Measurements from ENCODE around the gene RAI1.

Gene RAI1

DNA sequence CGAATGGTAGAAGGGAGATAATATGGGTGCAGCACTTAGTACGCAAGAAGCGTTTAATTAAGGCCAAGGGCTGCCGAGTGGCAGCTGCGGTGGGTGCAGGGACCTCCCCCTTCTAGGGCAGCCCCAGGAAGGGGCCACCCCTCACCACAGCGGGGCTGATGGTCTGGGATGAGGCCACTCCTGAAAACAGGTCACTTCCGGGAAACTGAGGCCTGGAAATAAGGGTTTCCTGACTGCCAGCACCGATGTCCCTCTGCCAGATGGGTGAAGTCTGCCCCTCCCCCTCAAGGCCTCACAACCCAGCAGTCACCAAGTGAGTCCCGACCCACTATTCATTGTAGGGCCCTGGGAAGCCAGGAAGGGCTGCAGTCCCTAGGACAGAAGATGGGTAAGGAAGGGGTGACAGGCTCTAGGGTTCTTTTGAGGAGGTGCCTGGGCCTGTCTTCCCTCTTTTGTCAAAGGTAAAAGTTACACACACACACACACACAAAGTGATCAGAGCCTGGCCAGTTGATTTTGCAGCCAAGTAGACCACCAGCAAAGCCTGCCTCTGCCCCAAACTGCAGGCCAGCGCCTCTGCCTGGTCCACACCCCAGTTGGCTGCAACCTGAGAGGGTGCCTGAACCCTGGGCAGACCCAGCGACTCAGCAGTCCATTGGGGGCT is 143.0 kb downstream of the RAI1 start:
- TF ChIP-seq SIN3A (IDR thresholded peaks at IDR 0.05; ENCODE audit: borderline replicate concordance, insufficient read depth, low read length) (no peak), FOXP2 (optimal IDR thresholded peaks at IDR 0.05; ENCODE audit: borderline replicate concordance, extremely low read depth, extremely low read length, insufficient read depth) (no peak), TAF1 (IDR thresholded peaks at IDR 0.05; ENCODE audit: borderline replicate concordance, insufficient read depth, low read length) (no peak), POLR2AphosphoS5 (IDR thresholded peaks at IDR 0.05; ENCODE audit: low read depth, low read length) (no peak)
- TF ChIP-seq, protein P1, sequence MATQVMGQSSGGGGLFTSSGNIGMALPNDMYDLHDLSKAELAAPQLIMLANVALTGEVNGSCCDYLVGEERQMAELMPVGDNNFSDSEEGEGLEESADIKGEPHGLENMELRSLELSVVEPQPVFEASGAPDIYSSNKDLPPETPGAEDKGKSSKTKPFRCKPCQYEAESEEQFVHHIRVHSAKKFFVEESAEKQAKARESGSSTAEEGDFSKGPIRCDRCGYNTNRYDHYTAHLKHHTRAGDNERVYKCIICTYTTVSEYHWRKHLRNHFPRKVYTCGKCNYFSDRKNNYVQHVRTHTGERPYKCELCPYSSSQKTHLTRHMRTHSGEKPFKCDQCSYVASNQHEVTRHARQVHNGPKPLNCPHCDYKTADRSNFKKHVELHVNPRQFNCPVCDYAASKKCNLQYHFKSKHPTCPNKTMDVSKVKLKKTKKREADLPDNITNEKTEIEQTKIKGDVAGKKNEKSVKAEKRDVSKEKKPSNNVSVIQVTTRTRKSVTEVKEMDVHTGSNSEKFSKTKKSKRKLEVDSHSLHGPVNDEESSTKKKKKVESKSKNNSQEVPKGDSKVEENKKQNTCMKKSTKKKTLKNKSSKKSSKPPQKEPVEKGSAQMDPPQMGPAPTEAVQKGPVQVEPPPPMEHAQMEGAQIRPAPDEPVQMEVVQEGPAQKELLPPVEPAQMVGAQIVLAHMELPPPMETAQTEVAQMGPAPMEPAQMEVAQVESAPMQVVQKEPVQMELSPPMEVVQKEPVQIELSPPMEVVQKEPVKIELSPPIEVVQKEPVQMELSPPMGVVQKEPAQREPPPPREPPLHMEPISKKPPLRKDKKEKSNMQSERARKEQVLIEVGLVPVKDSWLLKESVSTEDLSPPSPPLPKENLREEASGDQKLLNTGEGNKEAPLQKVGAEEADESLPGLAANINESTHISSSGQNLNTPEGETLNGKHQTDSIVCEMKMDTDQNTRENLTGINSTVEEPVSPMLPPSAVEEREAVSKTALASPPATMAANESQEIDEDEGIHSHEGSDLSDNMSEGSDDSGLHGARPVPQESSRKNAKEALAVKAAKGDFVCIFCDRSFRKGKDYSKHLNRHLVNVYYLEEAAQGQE (IDR thresholded peaks at IDR 0.05; ENCODE audit: insufficient read depth in 1 of 2, low read depth in 2 of 2, low read length in 2 of 2) = no peak

DNA sequence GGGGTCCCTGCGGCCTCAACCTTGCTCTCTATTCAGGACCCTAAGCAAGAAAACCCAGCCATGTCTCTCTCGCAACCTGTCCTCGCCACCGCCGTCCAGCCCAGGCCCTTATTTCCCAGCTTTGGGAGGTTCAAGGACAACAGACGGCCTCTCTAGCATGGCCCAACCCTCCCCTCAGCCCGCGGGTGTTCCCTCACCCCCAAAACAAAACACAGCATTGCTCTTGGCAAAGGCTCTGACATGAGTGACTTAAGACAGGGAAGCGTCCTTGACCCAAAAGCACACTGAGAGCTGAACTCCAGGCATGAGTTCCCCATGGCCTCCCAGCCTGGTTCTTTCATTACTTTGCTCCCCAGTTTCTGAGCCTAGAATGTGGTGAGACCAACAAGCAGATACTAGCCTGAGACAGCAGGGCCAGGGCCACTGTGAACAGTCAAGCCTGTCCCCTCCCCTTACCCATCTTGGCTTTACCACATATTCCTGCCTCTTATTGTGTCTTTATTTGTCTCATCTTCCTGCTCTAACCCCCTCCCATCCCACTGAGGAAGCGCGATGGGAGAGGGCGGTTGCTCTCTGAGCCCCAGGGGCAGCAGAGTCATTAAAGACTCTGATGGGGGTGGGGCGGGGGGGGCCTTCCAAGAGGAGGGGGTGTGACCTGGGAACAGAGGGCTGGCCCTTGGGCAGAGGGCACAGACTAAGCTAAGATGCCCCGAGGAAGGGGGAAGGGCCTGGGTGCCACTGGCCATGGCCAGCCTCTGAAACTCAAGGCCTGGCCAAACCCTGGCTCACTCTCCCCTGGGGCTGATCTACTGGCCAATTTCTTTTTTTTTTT is 143.7 kb downstream of the RAI1 start:
- TF ChIP-seq, protein P1 (IDR thresholded peaks at IDR 0.05; ENCODE audit: insufficient read depth in 1 of 2, low read depth in 2 of 2, low read length in 2 of 2) = no peak
- TF ChIP-seq SIN3A (IDR thresholded peaks at IDR 0.05; ENCODE audit: borderline replicate concordance, insufficient read depth, low read length) (no peak), TAF1 (IDR thresholded peaks at IDR 0.05; ENCODE audit: borderline replicate concordance, insufficient read depth, low read length) (no peak), POLR2AphosphoS5 (IDR thresholded peaks at IDR 0.05; ENCODE audit: low read depth, low read length) (no peak), FOXP2 (optimal IDR thresholded peaks at IDR 0.05; ENCODE audit: borderline replicate concordance, extremely low read depth, extremely low read length, insufficient read depth) (peak; percentile 8)

DNA sequence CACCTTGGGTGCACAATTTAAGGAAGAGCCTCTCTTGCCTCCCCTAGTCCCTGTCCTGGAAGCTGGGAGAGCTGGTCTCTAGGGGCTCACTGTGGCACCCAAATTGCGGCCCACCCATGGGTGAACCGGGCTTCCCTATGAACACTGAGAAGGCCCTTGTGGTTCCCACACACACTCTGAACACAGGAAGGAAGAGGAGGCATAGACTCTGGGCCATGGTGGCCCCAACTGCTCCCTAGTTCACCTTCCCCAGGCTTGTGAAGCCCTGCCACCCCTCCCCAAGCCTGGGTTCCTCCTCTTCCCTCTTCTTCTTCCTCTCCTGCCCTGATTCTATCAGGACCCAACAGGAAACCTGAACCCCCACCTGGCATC is 145.1 kb downstream of the RAI1 start:
- TF ChIP-seq, protein P1 (IDR thresholded peaks at IDR 0.05; ENCODE audit: insufficient read depth in 1 of 2, low read depth in 2 of 2, low read length in 2 of 2) = no peak
- TF ChIP-seq POLR2AphosphoS5 (IDR thresholded peaks at IDR 0.05; ENCODE audit: low read depth, low read length) (no peak), TAF1 (IDR thresholded peaks at IDR 0.05; ENCODE audit: borderline replicate concordance, insufficient read depth, low read length) (no peak), SIN3A (IDR thresholded peaks at IDR 0.05; ENCODE audit: borderline replicate concordance, insufficient read depth, low read length) (no peak)

DNA sequence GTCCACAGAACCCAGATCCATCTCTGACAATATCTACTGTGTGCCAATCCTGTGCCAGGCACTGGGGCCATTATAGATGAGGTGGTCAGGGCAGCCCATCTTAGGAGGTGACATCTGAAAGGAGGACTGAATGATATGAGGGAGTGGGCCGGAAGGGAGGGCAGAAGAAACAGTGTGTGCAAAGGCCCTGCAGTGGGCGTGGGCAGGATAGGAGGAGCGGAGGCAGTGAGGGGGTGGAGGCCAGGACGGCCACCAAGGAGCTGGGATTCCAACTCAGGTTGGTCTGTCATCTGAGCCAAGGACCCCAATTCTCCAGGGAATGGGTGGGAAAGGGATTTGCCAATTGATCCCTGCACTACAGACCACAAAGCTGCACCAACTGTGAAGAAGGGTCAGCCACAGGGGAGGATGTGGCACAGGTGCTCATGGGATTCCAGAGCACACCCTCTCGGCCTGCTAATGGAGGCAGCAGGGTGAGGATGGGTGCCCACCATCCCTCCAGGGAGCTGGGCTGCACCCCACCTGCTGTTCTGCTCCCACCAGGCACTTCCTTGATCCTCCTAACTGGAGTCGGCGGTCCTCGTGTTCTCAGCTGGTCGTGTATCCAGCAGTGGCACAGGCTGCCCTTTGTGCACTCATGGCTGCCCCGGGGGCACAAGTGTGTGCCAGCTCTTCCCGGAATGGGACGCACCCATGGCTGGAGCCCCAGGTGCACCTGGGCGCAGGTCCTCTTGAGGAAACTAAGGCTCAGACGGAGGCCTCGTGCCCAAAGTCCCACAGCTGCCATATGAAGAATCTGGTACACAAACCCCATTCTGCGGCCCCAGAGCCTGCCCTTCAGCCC is 145.9 kb downstream of the RAI1 start:
- TF ChIP-seq TAF1 (IDR thresholded peaks at IDR 0.05; ENCODE audit: borderline replicate concordance, insufficient read depth, low read length) (no peak), FOXP2 (optimal IDR thresholded peaks at IDR 0.05; ENCODE audit: borderline replicate concordance, extremely low read depth, extremely low read length, insufficient read depth) (no peak), POLR2AphosphoS5 (IDR thresholded peaks at IDR 0.05; ENCODE audit: low read depth, low read length) (no peak), SIN3A (IDR thresholded peaks at IDR 0.05; ENCODE audit: borderline replicate concordance, insufficient read depth, low read length) (no peak)
- TF ChIP-seq, protein P1 (IDR thresholded peaks at IDR 0.05; ENCODE audit: insufficient read depth in 1 of 2, low read depth in 2 of 2, low read length in 2 of 2) = no peak

Data from PFSK-1 (cell line).